Prostate gland (tissue), 2 donors: ENCODE results near the gene CLK3. TPM values are rescaled to one million over a fixed set of nuclear protein-coding genes. Genes with fewer than 3 reads are reported as not detected.

Experiments used
- DNase-seq: peaks from one replicate; pipeline ENCODE4 v3.0.0-alpha.2; 2019; ENCODE audit warnings: low spot score
- H3K27ac ChIP-seq, 2 donors: fragments of 200-600 bp; sonication (generic); 2 replicates each; pipeline ENCODE4 v1.5.1; 2017 to 2019
- H3K27me3 ChIP-seq: fragments of 200-600 bp; sonication (generic); replicated peaks from 2 replicates; pipeline ENCODE4 v1.5.1; 2019; ENCODE audit not compliant: insufficient read depth
- H3K36me3 ChIP-seq, 2 donors: fragments of 200-600 bp; sonication (generic); 1 replicate in 1 of 2; 2 replicates in 1 of 2; pipeline versions ENCODE4 v1.5.1 to v1.8.1; 2017 to 2019
- H3K4me1 ChIP-seq: fragments of 200-600 bp; sonication (generic); replicated peaks from 2 replicates; pipeline ENCODE4 v1.5.1; 2019
- H3K4me3 ChIP-seq, 2 donors: fragments of 200-600 bp; sonication (generic); 2 replicates each; pipeline ENCODE4 v1.5.1; 2017 to 2019
- H3K9me3 ChIP-seq: fragments of 200-600 bp; sonication (generic); 2 replicates; pipeline ENCODE4 v1.5.1; 2017
- POLR2A ChIP-seq: fragments of 450-650 bp; IDR thresholded peaks from one replicate; pipeline ENCODE4 v1.6.1; 2016; ENCODE audit warnings: antibody characterized with exemption, mild to moderate bottlenecking
- POLR2AphosphoS5 ChIP-seq: sonication (generic); formaldehyde crosslinking; IDR thresholded peaks from one replicate; pipeline ENCODE4 v1.6.1; 2017; ENCODE audit warnings: antibody characterized with exemption
- WGBS: methylation state at CpG from one replicate; pipeline ENCODE4 v1.1.5; 2018; 5-methylcytosine and 5-hydroxymethylcytosine counted together
- intact Hi-C: fragments of 100-400 bp; cut with DNase I; formaldehyde crosslinking; loops from one replicate; pipeline ENCODE4 v1.14.2; 2022
- total RNA-seq, 2 donors: library from RNA; depleted of rRNA; stranded (reverse); fragments of >200 nt; gene quantifications; one replicate each; pipeline ENCODE4 v1.1.0, GENCODE V29; 2016
- TF ChIP-seq, protein P1 (sequence below), 4 experiments: fragments of 200-600 bp in 2 of 4; fragments of 450-650 bp in 2 of 4; sonication (generic) in 2 of 4; IDR thresholded peaks; 1 replicate in 3 of 4; 2 replicates in 1 of 4; pipeline ENCODE4 v1.5.1; 2016 to 2019; ENCODE audit warnings: antibody characterized with exemption in 4 of 4, mild to moderate bottlenecking in 2 of 4, moderate library complexity in 2 of 4

The CLK3 gene
- total RNA-seq, 2 donors from 2014 or later, result 140 to 180 TPM

- intact Hi-C loops, result no loop called here
- no peak for TF ChIP-seq POLR2AphosphoS5
- TF ChIP-seq, protein P1, sequence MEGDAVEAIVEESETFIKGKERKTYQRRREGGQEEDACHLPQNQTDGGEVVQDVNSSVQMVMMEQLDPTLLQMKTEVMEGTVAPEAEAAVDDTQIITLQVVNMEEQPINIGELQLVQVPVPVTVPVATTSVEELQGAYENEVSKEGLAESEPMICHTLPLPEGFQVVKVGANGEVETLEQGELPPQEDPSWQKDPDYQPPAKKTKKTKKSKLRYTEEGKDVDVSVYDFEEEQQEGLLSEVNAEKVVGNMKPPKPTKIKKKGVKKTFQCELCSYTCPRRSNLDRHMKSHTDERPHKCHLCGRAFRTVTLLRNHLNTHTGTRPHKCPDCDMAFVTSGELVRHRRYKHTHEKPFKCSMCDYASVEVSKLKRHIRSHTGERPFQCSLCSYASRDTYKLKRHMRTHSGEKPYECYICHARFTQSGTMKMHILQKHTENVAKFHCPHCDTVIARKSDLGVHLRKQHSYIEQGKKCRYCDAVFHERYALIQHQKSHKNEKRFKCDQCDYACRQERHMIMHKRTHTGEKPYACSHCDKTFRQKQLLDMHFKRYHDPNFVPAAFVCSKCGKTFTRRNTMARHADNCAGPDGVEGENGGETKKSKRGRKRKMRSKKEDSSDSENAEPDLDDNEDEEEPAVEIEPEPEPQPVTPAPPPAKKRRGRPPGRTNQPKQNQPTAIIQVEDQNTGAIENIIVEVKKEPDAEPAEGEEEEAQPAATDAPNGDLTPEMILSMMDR (IDR thresholded peaks at IDR 0.05), result no peak
- no peak for TF ChIP-seq POLR2A
- H3K4me1 ChIP-seq, result no peaks in the 10 kb centered on the region
- H3K36me3 ChIP-seq, result peaks cover 0 to 7% of the 10 kb centered on the region in 2 donors
- no peaks in the 10 kb centered on the region for H3K27me3 ChIP-seq
- H3K4me3 ChIP-seq, result no peak overlapping the region
- no peaks in the 10 kb centered on the region for H3K9me3 ChIP-seq
- no peak for DNase-seq
- H3K27ac ChIP-seq, result no peak overlapping the region
- 100% methylated on average over 3 of the region's 3 CpGs for WGBS
Observed at GRCh38 chr15:74578496-74578994, 37.1 kb upstream of the CLK3 start.

- Histone ChIP-seq H3K4me1 (no peaks in the 10 kb centered on the region), H3K4me3 (no peak overlapping the region), H3K9me3 (no peaks in the 10 kb centered on the region), H3K36me3 (peaks cover 0 to 7% of the 10 kb centered on the region in 2 donors), H3K27me3 (no peaks in the 10 kb centered on the region), H3K27ac (no peak overlapping the region)
- no peak for TF ChIP-seq POLR2A
- TF ChIP-seq, protein P1 (IDR thresholded peaks at IDR 0.05), result no peak
- no peak for TF ChIP-seq POLR2AphosphoS5
- DNase-seq, result no peak
- intact Hi-C loops, result no loop called here
- WGBS, result 92% methylated on average over 9 of the region's 9 CpGs
Observed at GRCh38 chr15:74579001-74579400, 36.6 kb upstream of the CLK3 start.

DNA sequence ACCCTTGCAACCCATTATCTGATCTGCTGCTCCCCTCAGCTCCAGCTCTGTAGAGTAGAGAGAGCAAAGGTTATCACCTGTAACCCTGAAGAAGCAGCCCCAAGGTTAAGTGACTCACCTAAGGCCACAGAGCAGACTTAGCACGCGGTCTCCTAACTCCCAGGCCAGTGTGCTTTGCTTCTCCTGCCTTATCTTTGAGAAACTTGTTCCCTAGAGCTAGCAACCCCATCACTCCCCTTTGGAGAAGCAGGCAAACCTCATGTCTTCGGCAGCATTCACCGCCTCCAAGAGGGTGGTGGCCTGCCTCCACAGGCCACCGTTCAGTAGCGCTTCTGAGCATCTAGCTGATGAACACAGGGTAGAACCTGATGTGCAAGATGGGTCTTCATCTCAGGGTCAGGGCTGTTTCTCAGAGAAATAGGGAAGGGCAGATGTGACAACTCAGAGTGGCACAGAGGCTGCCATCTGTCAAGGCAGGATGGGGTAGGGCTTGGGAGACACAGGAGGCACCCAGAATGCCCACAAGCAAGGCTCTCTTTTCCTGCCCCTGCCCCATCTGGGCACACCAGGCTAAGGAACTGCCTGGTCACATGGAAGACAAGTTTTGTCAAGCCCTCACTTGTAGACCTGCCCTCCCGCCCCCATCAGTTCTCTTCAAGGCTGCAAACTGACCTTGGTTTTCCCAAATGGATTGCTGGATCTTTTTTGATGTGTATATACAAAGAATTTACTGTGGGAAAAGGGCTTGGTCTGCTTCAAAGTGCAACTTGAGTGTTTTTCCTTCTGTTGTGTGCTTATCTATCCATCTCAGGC lies 34.9 kb upstream of the CLK3 start:
- H3K27ac ChIP-seq, result no peak overlapping the region
- 72% methylated on average over 7 of the region's 7 CpGs for WGBS
- H3K4me1 ChIP-seq, result no peaks in the 10 kb centered on the region
- H3K27me3 ChIP-seq, result no peaks in the 10 kb centered on the region
- no peak overlapping the region for H3K4me3 ChIP-seq
- no peaks in the 10 kb centered on the region for H3K9me3 ChIP-seq
- intact Hi-C loops, result no loop called here
- peaks cover 0 to 7% of the 10 kb centered on the region in 2 donors for H3K36me3 ChIP-seq
- TF ChIP-seq POLR2A (no peak), POLR2AphosphoS5 (no peak)
- TF ChIP-seq, protein P1 (IDR thresholded peaks at IDR 0.05), result no peak
- DNase-seq, result no peak

GRCh38 chr15:74584204-74584603 lies 31.4 kb upstream of the CLK3 start:
- Histone ChIP-seq H3K27ac (no peak overlapping the region), H3K4me1 (no peaks in the 10 kb centered on the region), H3K4me3 (no peak overlapping the region), H3K9me3 (no peaks in the 10 kb centered on the region), H3K36me3 (peaks cover 0 to under 1% of the 10 kb centered on the region in 2 donors), H3K27me3 (no peaks in the 10 kb centered on the region)
- 46% methylated on average over 2 of the region's 2 CpGs for WGBS
- DNase-seq, result no peak
- intact Hi-C loops, result no loop called here
- TF ChIP-seq POLR2AphosphoS5 (no peak), POLR2A (no peak)
- TF ChIP-seq, protein P1 (IDR thresholded peaks at IDR 0.05), result no peak

GRCh38 chr15:74584779-74585178 lies 30.9 kb upstream of the CLK3 start:
- no peaks in the 10 kb centered on the region for H3K36me3 ChIP-seq
- no peaks in the 10 kb centered on the region for H3K9me3 ChIP-seq
- no peaks in the 10 kb centered on the region for H3K4me1 ChIP-seq
- H3K4me3 ChIP-seq, result no peak overlapping the region
- 12% methylated on average over 4 of the region's 4 CpGs for WGBS
- no peaks in the 10 kb centered on the region for H3K27me3 ChIP-seq
- TF ChIP-seq, protein P1 (IDR thresholded peaks at IDR 0.05), result no peak
- no peak for TF ChIP-seq POLR2AphosphoS5
- no peak for TF ChIP-seq POLR2A
- intact Hi-C loops, result no loop called here
- H3K27ac ChIP-seq, result no peak overlapping the region
- no peak for DNase-seq
